ENCODE measurements around the gene TRIM2.
"Not testable (repeated sequence)": the region's sequence is repeated elsewhere in the genome, so short reads cannot be mapped to it uniquely, and the experiment has no call there.

The TRIM2 gene

DNA sequence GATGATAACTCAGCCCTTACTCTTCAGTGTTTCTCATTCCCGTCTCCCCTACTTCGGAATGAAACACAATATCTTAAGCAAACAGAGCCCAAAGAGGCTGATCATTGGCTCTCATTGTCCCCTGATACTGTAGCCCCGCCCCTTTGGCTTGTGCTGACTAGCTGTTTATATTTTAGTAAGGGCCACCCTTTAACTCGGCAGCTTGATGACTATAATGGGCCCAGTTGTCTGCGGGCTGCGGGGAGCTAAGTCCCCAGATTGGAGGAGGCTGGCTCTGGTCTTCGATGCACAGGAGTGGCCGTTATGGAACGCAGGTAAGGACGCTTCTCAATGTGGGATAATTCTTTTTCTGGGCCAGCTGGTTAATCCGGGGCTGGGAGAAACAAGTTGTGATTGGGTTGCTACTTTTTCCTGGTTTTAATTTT lies at the start of gene TRIM2:
TSS of gene TRIM2 (plus strand) at position 197 of the 425 bp plus-strand sequence. CDS start at position 285, 88 bp downstream.
- DNase-seq (ENCODE audit: low read depth) = peak; percentile 15

DNA sequence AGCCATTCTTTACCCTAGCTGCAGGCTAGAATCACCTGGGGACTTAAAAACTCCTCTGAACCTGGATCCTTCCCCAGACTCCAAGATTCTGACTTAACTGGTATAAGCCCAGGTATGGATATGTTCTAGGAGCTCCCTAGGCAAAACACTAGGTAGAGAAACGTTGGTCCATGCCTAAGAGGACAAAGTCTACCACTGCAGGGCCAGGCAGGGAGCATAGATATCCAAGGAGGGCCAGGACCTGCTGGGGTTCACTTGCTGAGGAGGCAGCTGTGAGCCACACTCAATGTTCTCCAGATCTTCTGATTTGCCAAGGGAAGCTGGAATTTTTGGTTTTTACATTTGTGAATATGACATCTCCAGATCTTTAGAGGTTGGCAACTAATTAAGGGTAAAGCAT lies 48.6 kb upstream of the TRIM2 start:
- no peak for DNase-seq (ENCODE audit: low read depth)

GRCh38 chr4:153156263-153156662 lies 48.0 kb upstream of the TRIM2 start:
- no peak for DNase-seq (ENCODE audit: low read depth)

GRCh38 chr4:153156721-153157120 lies 47.5 kb upstream of the TRIM2 start:
- DNase-seq (ENCODE audit: low read depth) = no peak

GRCh38 chr4:153159016-153159415 lies 45.2 kb upstream of the TRIM2 start:
- DNase-seq (ENCODE audit: low read depth) = no peak

DNA sequence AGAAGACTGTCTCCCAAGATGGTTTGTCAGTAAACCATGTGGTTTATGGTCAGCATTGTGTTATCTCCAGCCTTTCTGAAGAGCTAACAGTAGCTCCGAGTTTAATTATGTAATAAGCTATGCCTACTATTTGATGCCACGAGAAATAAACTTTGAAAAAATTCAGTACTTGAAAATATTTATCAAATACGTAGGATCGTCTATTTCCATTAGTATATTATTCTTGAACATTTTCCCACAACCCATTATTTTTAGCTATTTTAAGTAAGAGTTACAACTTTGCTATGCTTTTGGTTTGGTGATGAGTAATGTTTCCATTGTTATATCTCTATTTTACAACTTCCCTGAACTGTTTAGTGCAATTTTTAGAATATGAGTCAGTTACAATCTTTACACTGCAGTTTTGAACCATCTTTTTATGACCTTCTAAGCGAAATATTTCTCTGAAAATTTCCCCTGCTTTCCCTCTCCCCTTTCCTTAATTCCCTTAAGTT lies 44.5 kb upstream of the TRIM2 start:
- peak; percentile 35 for DNase-seq (ENCODE audit: low read depth)

DNA sequence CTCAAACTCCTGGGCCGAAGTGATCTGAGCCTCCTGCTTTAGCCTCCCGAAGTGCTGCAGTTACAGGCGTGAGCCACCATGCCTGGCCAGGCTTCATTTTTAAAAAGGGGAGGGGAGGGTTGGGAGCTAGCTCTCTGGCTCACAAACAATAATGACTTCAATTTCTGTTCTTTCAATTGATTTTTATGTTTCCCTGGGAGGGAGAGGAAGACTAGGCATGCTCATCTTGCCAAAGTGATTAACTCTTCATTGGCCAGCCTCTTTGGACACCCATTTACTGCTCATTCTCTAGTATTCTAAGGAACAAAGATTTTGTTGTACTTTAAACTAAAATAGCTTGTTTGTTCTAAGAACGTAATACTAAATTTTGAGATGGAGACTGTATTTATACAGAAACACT lies 43.4 kb upstream of the TRIM2 start:
- DNase-seq (ENCODE audit: low read depth) = no peak

GRCh38 chr4:153161226-153161963 lies 42.8 kb upstream of the TRIM2 start:
- no peak for DNase-seq (ENCODE audit: low read depth)

DNA sequence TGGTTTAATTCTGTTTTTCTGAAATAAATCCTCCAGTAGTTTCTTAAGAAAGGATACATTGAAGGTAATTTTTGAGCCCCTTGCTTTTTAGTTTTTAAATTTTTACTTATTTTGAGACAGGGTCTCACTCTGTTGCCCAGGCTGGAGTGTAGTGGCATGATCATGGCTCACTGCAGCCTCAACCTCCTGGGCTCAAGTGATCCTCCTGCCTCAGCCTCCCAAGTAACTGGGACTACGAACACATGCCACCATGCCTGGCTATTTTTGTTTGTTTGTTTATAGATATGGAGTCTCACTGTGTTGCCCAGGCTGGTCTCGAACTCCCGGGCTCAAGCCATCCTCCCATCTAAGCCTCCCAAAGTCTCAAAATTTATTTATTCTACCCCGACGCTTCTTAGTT lies 39.0 kb upstream of the TRIM2 start:
- DNase-seq (ENCODE audit: low read depth) = not testable (repeated sequence)

DNA sequence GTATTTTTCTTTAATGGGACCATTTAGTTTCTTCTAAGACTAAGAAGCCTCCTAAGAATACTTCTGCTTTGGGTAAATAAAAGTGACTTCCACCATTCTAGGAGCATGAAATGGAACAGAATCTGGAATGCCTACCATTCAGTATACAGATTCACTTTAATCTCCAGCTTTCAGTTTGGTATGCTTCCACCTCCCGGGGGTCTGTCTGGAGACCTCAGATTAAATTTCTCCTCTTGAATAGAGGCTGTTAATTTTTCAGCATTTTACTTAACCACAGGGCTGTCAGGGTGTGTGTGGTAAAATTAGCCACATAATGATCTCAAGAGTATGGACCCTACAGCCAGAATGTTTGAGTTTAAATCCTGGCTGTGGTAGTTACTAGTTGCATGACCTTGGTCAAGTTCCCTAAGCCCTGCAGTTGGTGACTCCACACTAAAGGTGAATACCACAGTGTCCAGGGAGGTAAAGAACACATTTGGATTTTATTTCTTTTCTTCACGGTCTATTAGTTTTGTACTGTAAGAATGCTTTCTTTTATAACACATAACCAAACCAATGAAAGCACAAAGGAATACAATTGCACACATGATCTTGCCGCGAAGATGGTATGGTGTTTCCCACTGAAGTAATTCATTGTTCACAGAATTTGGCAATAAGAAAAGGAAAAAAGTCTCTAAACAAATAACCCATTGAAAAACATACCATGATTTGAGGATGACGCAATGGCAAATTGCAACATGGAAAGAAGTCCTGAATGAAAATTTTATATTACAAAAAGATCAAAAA lies 37.3 kb upstream of the TRIM2 start:
- DNase-seq (ENCODE audit: low read depth) = peak; percentile 87

DNA sequence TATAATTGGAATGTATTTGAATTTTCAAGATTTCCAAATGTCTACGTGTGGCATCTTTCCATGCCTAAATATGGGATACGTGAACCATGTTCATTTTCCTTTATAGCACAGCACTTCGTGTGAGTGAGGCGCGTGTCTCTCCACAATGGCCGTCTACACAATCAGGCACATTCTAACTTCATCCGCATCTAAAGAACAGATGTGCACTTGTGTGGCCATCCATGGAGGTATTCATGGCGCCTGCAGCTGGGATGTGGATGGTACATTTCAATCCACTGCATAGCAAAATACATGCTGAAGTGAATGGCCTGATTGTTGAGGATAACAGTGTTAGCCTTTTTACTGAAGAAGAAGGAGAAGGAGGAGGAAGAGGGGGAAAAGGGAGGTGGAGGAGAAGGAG lies 34.5 kb upstream of the TRIM2 start:
- DNase-seq (ENCODE audit: low read depth) = no peak

GRCh38 chr4:153170407-153170806 lies 33.8 kb upstream of the TRIM2 start:
- DNase-seq (ENCODE audit: low read depth) = no peak

DNA sequence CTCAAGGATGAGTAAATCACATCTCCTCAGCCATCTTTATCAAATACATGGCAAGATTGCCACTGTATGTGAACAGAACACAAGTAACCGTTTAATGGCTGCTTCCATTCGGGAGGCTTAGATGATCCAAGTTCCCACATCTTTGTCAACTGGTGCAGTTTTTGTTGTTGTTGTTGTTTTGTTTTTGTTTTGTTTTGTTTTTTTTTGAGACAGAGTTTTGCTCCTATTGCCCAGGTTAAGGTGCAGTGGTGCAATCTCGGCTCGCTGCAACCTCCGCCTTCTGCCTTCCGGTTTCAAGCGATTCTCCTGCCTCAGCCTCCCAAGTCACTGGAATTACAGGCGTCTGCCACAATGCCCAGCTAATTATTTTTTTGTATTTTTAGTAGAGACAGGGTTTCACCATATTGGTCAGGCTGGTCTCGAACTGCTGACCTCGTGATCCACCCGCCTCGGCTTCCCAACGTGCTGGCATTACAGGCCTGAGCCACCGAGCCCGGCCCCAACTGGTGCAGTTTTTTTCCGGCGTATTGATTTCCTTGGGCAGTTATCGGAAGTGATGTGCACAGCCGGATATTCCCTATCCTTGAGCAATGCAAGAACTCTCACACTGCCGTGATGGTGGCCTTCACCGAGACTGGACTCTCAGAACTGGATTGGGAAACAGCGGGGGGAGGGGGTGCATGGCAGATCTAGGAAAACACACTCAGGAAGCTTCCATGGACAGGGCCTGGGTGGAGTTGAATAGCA lies 29.2 kb upstream of the TRIM2 start:
- DNase-seq (ENCODE audit: low read depth) = no peak

GRCh38 chr4:153176938-153177337 lies 27.3 kb upstream of the TRIM2 start:
- no peak for DNase-seq (ENCODE audit: low read depth)

- no peak for DNase-seq (ENCODE audit: low read depth)
Measured at GRCh38 chr4:153177841-153178240, 26.4 kb upstream of the TRIM2 start.

- no peak for DNase-seq (ENCODE audit: low read depth)
Measured at GRCh38 chr4:153179100-153179499, 25.1 kb upstream of the TRIM2 start.

- no peak for DNase-seq (ENCODE audit: low read depth)
Measured at GRCh38 chr4:153181293-153181692, 22.9 kb upstream of the TRIM2 start.

- no peak for DNase-seq (ENCODE audit: low read depth)
Measured at GRCh38 chr4:153181700-153182099, 22.5 kb upstream of the TRIM2 start.

- DNase-seq (ENCODE audit: low read depth) = no peak
Measured at GRCh38 chr4:153183146-153183545, 21.1 kb upstream of the TRIM2 start.

- DNase-seq (ENCODE audit: low read depth) = no peak
Measured at GRCh38 chr4:153185331-153185852, 18.9 kb upstream of the TRIM2 start.

GRCh38 chr4:153186046-153186728 lies 18.1 kb upstream of the TRIM2 start:
- no peak for DNase-seq (ENCODE audit: low read depth)
